Measurements from ENCODE around the gene ADCY5. TPM values are rescaled to one million over a fixed set of nuclear protein-coding genes. Genes with fewer than 3 reads are reported as not detected.

ADCY5 gene
- total RNA-seq, 4 donors from 2014 or later = 0.46 to 3.5 (median 1.3) TPM

DNA sequence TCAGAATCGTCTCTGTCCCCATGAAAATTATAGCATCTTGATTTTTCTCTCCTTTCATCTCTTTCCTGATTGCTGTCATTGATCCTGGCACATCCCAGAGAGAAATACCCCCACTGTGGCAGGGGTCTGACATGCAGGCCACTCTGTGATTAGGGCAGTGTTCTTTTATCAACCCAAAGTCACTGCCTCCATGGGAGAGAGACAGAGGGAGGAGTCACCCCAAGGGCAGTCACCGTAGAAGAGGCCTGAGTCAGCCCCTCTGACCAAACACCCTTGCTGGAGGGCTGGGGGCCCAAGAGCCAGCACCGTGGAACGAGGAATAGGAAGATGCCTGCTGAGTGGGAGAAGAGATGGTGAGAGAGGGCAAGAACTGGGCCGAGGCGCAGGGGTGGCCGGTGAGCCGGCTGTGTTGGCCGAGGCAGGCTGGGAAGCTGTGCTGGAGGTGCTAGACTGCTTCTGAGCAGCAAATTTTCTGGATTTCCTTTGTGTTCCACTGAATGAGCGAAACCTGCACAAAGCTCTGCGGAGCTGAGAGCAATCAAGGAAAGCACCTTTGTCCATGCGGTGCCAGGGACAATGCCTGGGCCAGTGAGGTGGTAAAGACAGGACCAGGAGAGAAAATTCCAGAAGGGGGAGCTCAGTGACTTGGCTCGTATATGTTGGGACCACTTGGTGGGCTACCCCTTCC lies 103.8 kb downstream of the ADCY5 start:
- no peak overlapping the region for H3K4me3 ChIP-seq (ENCODE audit: low read depth, poor library complexity, severe bottlenecking)
- intact Hi-C loops (cut with DNase I; ENCODE audit: low total_unique reads) = no loop called here
- TF ChIP-seq POLR2A (IDR thresholded peaks at IDR 0.05) = no peak
- TF ChIP-seq, protein P1, sequence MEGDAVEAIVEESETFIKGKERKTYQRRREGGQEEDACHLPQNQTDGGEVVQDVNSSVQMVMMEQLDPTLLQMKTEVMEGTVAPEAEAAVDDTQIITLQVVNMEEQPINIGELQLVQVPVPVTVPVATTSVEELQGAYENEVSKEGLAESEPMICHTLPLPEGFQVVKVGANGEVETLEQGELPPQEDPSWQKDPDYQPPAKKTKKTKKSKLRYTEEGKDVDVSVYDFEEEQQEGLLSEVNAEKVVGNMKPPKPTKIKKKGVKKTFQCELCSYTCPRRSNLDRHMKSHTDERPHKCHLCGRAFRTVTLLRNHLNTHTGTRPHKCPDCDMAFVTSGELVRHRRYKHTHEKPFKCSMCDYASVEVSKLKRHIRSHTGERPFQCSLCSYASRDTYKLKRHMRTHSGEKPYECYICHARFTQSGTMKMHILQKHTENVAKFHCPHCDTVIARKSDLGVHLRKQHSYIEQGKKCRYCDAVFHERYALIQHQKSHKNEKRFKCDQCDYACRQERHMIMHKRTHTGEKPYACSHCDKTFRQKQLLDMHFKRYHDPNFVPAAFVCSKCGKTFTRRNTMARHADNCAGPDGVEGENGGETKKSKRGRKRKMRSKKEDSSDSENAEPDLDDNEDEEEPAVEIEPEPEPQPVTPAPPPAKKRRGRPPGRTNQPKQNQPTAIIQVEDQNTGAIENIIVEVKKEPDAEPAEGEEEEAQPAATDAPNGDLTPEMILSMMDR (IDR thresholded peaks at IDR 0.05) = no peak
- DNase-seq (ENCODE audit: low spot score in 2 of 2) = no peak
- WGBS, 2 donors = 86 to 91% methylated on average over 13 of the region's 13 CpGs

DNA sequence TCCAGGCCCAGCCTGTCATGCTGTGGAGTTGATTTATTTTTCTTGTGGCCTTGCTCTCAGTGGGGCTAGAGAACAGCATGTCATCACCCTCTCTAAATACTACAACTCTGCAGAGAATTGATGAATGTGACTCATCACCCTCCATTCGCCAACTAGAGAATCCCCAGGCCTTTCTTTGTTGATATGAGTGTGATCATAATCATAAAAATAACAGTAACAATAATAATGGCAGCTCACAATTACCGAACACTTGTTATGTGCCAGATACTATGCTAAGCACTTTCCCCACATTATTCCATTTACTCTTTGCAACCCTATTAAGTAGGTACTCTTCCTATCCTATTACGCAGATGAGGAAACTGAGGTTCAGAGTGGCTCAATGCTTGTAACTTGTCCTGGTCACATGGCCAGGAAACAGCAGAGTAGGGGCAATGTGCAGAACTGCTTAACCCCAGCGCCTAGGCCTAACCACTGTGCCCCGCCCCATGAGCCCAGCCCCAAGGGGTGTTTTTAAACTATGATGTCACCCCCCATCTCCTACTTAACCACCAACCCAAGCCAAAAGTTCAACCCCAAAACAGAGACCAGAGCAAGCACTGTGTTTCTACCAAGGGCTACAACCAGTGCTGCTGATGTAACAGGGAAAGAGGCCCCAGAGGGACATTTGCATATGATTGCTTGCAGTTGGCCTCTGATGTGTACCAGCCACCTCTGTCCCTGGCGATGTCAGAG lies 104.5 kb downstream of the ADCY5 start:
- intact Hi-C loops (cut with DNase I; ENCODE audit: low total_unique reads) = no loop called here
- DNase-seq (ENCODE audit: low spot score in 2 of 2) = no peak
- 73 to 81% methylated on average over 6 of the region's 6 CpGs for WGBS, 2 donors
- TF ChIP-seq POLR2A (IDR thresholded peaks at IDR 0.05) = no peak
- TF ChIP-seq, protein P1 (IDR thresholded peaks at IDR 0.05) = no peak
- no peak overlapping the region for H3K4me3 ChIP-seq (ENCODE audit: low read depth, poor library complexity, severe bottlenecking)

DNA sequence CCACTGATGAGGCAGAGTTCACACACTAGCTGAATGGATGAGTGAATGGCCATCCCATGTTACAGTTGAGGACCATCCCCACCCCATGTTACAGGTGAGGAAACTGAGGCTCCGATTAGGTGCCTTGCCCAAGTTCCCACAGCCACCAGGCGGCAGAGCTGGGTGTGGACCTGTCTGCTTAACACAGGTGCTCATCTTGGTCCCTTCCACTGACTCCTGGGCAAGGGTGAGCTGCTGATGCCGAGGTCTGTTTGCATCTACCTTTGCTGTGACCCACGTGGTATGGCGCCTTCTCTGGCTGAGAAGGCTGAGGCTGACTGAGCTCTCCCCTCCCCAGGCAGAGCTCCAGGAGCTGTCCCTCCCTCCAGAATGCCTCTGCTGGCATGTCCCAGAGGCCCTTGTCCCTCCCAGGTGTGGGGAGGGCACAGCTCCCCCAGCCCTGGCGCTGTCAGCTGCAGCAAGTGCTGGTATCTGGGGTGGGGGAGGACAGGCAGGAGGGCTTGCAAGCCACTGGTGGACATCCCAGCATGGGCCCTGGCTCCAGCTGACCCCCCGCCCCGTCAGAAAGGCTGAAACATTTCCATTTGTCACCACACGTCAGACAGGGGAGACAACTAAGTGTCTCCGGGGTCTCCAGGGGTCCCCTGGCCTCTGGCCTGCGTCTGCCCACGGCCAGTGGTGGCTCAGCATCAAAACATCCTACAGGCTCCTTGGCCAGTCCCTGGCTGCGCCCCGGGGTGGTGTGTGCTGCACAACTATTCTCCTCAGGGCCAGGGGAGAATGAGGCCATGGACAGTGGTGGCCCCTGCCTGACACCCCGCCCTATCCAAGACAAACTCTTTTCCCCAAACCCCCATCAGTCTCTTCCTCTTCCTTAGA lies 105.4 kb downstream of the ADCY5 start:
- no peak for TF ChIP-seq POLR2A (IDR thresholded peaks at IDR 0.05)
- TF ChIP-seq, protein P1 (IDR thresholded peaks at IDR 0.05) = no peak
- no peak for DNase-seq (ENCODE audit: low spot score in 2 of 2)
- 78 to 80% methylated on average over 10 to 15 of the region's 15 CpGs for WGBS, 2 donors
- intact Hi-C loops (cut with DNase I; ENCODE audit: low total_unique reads) = no loop called here
- H3K4me3 ChIP-seq (ENCODE audit: low read depth, poor library complexity, severe bottlenecking) = no peak overlapping the region

DNA sequence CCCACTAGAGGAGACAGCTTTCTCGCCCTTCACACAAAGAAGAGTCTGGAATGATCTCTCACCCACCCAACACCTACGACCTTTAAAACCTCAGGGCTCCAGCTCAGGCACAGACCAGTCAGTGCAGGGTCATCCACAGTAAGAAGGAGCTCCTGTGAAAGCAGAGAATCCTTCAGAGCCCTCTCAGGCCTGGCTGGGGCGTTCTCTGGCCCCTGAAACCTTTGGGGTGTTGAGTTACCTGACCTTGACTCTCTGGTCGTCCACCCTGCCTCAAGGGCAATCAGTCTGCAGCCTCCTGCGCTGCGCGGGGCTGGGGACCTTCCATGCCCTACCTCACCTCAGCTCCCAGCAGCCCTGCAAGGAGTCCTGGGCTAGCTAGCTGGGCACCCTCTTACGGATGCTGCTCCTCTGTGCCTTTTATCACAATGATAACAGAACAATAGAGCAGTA lies 106.2 kb downstream of the ADCY5 start:
- WGBS, 2 donors = 88 to 89% methylated on average over 8 of the region's 8 CpGs
- no peak for TF ChIP-seq POLR2A (IDR thresholded peaks at IDR 0.05)
- TF ChIP-seq, protein P1 (IDR thresholded peaks at IDR 0.05) = no peak
- no peak overlapping the region for H3K4me3 ChIP-seq (ENCODE audit: low read depth, poor library complexity, severe bottlenecking)
- DNase-seq (ENCODE audit: low spot score in 2 of 2) = no peak
- intact Hi-C loops (cut with DNase I; ENCODE audit: low total_unique reads) = no loop called here

DNA sequence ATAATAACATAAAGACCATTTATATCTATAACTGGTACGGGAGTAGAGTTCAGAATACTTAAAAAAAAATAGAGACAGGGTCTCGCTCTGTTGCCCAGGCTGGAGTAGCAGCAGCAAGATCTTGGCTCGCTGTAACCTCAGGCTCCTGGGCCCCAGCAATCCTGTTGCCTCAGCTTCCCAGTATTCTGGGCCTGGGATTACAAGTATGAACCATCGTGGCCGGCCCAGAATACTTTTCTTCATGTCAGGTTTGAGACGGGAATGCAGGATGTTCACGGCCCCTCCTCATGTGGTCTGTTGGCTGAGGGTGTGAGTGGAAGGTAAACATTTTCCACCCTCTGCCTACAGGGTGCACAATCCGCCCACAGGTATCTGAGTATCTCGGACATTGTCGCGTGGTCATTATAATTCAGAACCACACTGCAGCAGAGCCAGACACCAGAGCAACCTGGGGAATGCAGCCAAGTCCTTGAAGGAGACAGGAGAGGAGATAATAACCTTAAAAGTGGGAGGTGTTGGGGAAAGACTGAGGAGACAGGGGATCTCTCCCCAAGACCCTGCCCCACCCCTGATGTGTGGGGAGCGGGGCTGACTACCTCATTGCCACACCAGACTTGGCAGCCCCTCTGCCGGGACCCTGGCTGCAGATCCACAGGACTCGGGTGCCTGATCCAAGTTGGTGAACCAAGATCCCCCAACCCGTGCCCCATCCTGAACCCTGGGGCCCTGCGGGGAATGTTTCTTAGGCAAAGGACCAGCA lies 106.8 kb downstream of the ADCY5 start:
- 90% methylated on average over 16 of the region's 16 CpGs for WGBS, 2 donors
- no peak for DNase-seq (ENCODE audit: low spot score in 2 of 2)

More for the DNA sequence above, 106.8 kb downstream of the ADCY5 start:
- H3K4me3 ChIP-seq (ENCODE audit: low read depth, poor library complexity, severe bottlenecking) = no peak overlapping the region
- TF ChIP-seq, protein P1 (IDR thresholded peaks at IDR 0.05) = no peak
- no peak for TF ChIP-seq POLR2A (IDR thresholded peaks at IDR 0.05)
- intact Hi-C loops (cut with DNase I; ENCODE audit: low total_unique reads) = no loop called here

Data from lower leg skin (tissue), 4 donors.